DND-41 (cell line): ENCODE data around the gene TMEM121.

Source experiments
- ATAC-seq: fragments of 200-7000 bp; cut with Tn5 transposase; 3 replicates; pipeline ENCODE4 v1.9.1; 2021; ENCODE audit warnings: low read depth; ENCODE audit not compliant: insufficient read depth
- DNase-seq: peaks from one replicate; pipeline ENCODE4 v3.0.0-alpha.2; 2020
- H2AFZ ChIP-seq: 2 replicates; pipeline ENCODE4 v1.6.0; 2012; ENCODE audit warnings: low read depth, low read length
- H3K27ac ChIP-seq: 2 replicates; pipeline ENCODE4 v1.5.1; 2012; ENCODE audit warnings: low read length, inconsistent platforms
- H3K27me3 ChIP-seq: fragments of 200-600 bp; sonication (generic); 2 replicates; pipeline ENCODE4 v1.6.0; 2012; ENCODE audit warnings: low read length, mild to moderate bottlenecking, inconsistent platforms; ENCODE audit not compliant: insufficient read depth, poor library complexity
- H3K36me3 ChIP-seq: 2 replicates; pipeline ENCODE4 v1.5.1; 2012; ENCODE audit warnings: low read length, inconsistent platforms; ENCODE audit not compliant: insufficient read depth
- H3K4me1 ChIP-seq: 2 replicates; pipeline ENCODE4 v1.5.1; 2012; ENCODE audit warnings: mild to moderate bottlenecking, low read length; ENCODE audit not compliant: insufficient read depth
- H3K4me2 ChIP-seq: 2 replicates; pipeline ENCODE4 v1.6.0; 2012; ENCODE audit warnings: mild to moderate bottlenecking, moderate library complexity, low read length, inconsistent platforms; ENCODE audit not compliant: insufficient read depth
- H3K4me3 ChIP-seq, 2 experiments: fragments of 200-600 bp in 1 of 2; shearing (Covaris generic) in 1 of 2; 2 replicates each; pipeline ENCODE4 v1.5.1; 2012 to 2016; ENCODE audit warnings: inconsistent platforms in 2 of 2, low read length in 2 of 2, mild to moderate bottlenecking in 2 of 2, low read depth in 1 of 2, moderate library complexity in 1 of 2
- H3K79me2 ChIP-seq: 2 replicates; pipeline ENCODE4 v1.6.0; 2012; ENCODE audit warnings: low read length, inconsistent platforms; ENCODE audit not compliant: insufficient read depth
- H3K9ac ChIP-seq: 2 replicates; pipeline ENCODE4 v1.6.0; 2012; ENCODE audit warnings: low read depth, mild to moderate bottlenecking, inconsistent platforms, low read length, moderate library complexity
- H3K9me3 ChIP-seq: 2 replicates; pipeline ENCODE4 v1.5.1; 2012; ENCODE audit warnings: low read length, moderate library complexity, mild to moderate bottlenecking, inconsistent platforms; ENCODE audit not compliant: insufficient read depth, severe bottlenecking
- H4K20me1 ChIP-seq: 2 replicates; pipeline ENCODE4 v1.6.0; 2012; ENCODE audit warnings: low read length; ENCODE audit not compliant: insufficient read depth
- CTCF ChIP-seq: IDR thresholded peaks from 2 replicates; pipeline ENCODE4 v1.5.1; 2012; ENCODE audit warnings: borderline replicate concordance, low read length, moderate library complexity, mild to moderate bottlenecking; ENCODE audit not compliant: poor library complexity, severe bottlenecking; ENCODE audit errors: extremely low read depth
- EZH2 ChIP-seq: IDR thresholded peaks from 3 replicates; pipeline ENCODE4 v1.6.1; 2012; ENCODE audit warnings: borderline replicate concordance, low read depth, mild to moderate bottlenecking, moderate library complexity, low read length, inconsistent platforms; ENCODE audit not compliant: severe bottlenecking

The TMEM121 gene

GRCh38 chr14:105487449-105487985 is 38.9 kb upstream of the TMEM121 start:
- peaks cover 40% of the 10 kb centered on the region for H3K4me1 ChIP-seq
- H3K9me3 ChIP-seq = no peaks in the 10 kb centered on the region
- ATAC-seq (no peak), DNase-seq (peak; percentile 62)
- H3K27me3 ChIP-seq = no peaks in the 10 kb centered on the region
- no peak overlapping the region for H3K4me3 ChIP-seq
- no peak for TF ChIP-seq CTCF
- TF ChIP-seq EZH2 = no peak
- H3K79me2 ChIP-seq = peaks cover 9% of the 10 kb centered on the region
- peak overlapping the region; percentile 30; the same call in 1 of the 2 replicates for H3K9ac ChIP-seq
- no peak overlapping the region for H2AFZ ChIP-seq
- H3K36me3 ChIP-seq = peaks cover 9% of the 10 kb centered on the region
- peaks cover 9% of the 10 kb centered on the region for H4K20me1 ChIP-seq
- H3K27ac ChIP-seq = no peak overlapping the region
- peak overlapping the region; percentile 47 for H3K4me2 ChIP-seq

GRCh38 chr14:105487986-105488777 is 38.2 kb upstream of the TMEM121 start:
- Histone ChIP-seq H3K36me3 (peaks cover 15% of the 10 kb centered on the region), H2AFZ (no peak overlapping the region), H4K20me1 (peaks cover 15% of the 10 kb centered on the region), H3K9me3 (no peaks in the 10 kb centered on the region), H3K9ac (peak overlapping the region; percentile 30; the same call in 1 of the 2 replicates), H3K4me1 (peaks cover 40% of the 10 kb centered on the region), H3K4me2 (peak overlapping the region; percentile 47), H3K79me2 (peaks cover 13% of the 10 kb centered on the region), H3K27ac (no peak overlapping the region), H3K4me3 (no peak overlapping the region), H3K27me3 (no peaks in the 10 kb centered on the region)
- no peak for TF ChIP-seq CTCF
- TF ChIP-seq EZH2 = no peak
- ATAC-seq (no peak), DNase-seq (no peak)

GRCh38 chr14:105488781-105489541 is 37.4 kb upstream of the TMEM121 start:
- peak overlapping the region; percentile 91 for H3K9ac ChIP-seq
- DNase-seq = no peak
- H3K9me3 ChIP-seq = no peaks in the 10 kb centered on the region
- peaks cover 45% of the 10 kb centered on the region for H3K4me1 ChIP-seq
- no peak for ATAC-seq
- peak overlapping the region; percentile 84 for H3K27ac ChIP-seq
- no peak overlapping the region for H2AFZ ChIP-seq
- TF ChIP-seq EZH2 (no peak), CTCF (no peak)
- H3K79me2 ChIP-seq = peaks cover 13% of the 10 kb centered on the region
- H4K20me1 ChIP-seq = peaks cover 20% of the 10 kb centered on the region
- peak overlapping the region; percentile 82 for H3K4me2 ChIP-seq
- no peaks in the 10 kb centered on the region for H3K27me3 ChIP-seq
- H3K4me3 ChIP-seq = peak overlapping the region in 1 of 2 experiments; percentile 68; a peak in 3 of 4 replicates
- peaks cover 20% of the 10 kb centered on the region for H3K36me3 ChIP-seq
